Sigmoid colon (tissue), 4 donors: ENCODE measurements around the gene C12orf75.
"Not testable (repeated sequence)": the region's sequence is repeated elsewhere in the genome, so short reads cannot be mapped to it uniquely, and the experiment has no call there.

ENCODE experiments used
- CTCF ChIP-seq, 4 experiments: fragments of 450-650 bp in 3 of 4; fragments of 200-600 bp in 1 of 4; IDR thresholded peaks; one replicate each; pipeline ENCODE4 v1.5.1; 2016 to 2019; ENCODE audit warnings: antibody characterized with exemption in 4 of 4, mild to moderate bottlenecking in 3 of 4, moderate library complexity in 2 of 4
- EP300 ChIP-seq, 4 donors: sonication (generic); formaldehyde crosslinking; IDR thresholded peaks; one replicate each; pipeline ENCODE4 v1.6.1; 2017; ENCODE audit warnings: antibody characterized with exemption in 4 of 4

DNA sequence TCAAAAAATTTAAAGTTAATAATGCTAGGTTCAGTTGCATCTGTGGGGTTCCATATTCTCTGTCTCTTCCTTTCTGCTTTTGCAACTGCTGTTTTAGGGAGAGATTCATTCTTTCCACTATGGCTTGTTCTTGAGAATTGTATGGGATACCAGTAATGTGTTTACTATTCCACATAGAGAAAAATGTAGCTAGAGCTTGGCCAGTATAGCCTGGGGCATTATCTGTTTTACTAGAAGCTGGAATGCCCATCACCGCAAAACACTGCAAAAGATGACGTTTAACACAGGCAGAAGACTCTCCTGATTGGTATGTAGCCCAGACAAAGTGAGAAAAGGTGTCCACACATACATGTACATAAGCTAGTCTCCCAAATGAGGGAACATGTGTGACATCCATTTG lies 25.9 kb upstream of the C12orf75 start:
- TF ChIP-seq CTCF, EP300 (IDR thresholded peaks at IDR 0.05): not testable (repeated sequence)
